GM06990 (cell line): ENCODE measurements around the gene WHRN.

ENCODE experiments used
- DNase-seq: peaks from one replicate; pipeline ENCODE4 v3.0.0-alpha.2; 2011; ENCODE audit not compliant: insufficient read length; ENCODE audit errors: extremely low read depth
- H3K27me3 ChIP-seq: replicated peaks from 2 replicates; pipeline ENCODE4 v1.6.0; 2011; ENCODE audit warnings: low read length; ENCODE audit not compliant: control insufficient read depth, insufficient read depth
- H3K36me3 ChIP-seq: 2 replicates; pipeline ENCODE4 v1.5.1; 2011; ENCODE audit warnings: low read length; ENCODE audit not compliant: control insufficient read depth, insufficient read depth
- H3K4me3 ChIP-seq: replicated peaks from 2 replicates; pipeline ENCODE4 v1.5.1; 2011; ENCODE audit warnings: low read depth, mild to moderate bottlenecking, control low read depth, low read length
- TF ChIP-seq, protein P1 (sequence below): IDR thresholded peaks from 2 replicates; pipeline ENCODE4 v1.5.1; 2011; ENCODE audit warnings: low read length, control low read depth, mild to moderate bottlenecking, inconsistent platforms; ENCODE audit not compliant: insufficient read depth, poor library complexity, severe bottlenecking

Gene WHRN

DNA sequence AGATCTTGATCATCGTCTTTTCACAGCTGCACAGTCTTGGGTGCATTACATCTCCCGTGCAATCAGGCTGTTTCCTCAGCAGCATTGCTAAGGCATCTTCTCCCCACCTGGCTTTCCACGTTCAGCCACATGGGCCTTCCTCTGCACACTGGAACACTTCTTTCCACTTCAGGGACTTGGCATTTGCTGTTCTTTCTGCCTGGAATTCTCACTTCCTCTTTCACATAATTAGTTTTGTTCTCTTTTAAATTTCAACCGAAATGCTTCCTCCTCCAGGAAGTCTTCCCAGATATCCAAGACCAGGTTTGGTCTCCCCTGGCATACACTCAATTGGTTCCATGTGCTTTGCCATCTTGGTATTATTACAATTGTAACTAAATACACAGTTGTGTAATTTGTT is 43.8 kb downstream of the WHRN start:
- Histone ChIP-seq H3K36me3 (no peaks in the 10 kb centered on the region), H3K27me3 (no peaks in the 10 kb centered on the region; the same call in 1 of the 2 replicates), H3K4me3 (no peak overlapping the region)
- no peak for DNase-seq
- TF ChIP-seq, protein P1, sequence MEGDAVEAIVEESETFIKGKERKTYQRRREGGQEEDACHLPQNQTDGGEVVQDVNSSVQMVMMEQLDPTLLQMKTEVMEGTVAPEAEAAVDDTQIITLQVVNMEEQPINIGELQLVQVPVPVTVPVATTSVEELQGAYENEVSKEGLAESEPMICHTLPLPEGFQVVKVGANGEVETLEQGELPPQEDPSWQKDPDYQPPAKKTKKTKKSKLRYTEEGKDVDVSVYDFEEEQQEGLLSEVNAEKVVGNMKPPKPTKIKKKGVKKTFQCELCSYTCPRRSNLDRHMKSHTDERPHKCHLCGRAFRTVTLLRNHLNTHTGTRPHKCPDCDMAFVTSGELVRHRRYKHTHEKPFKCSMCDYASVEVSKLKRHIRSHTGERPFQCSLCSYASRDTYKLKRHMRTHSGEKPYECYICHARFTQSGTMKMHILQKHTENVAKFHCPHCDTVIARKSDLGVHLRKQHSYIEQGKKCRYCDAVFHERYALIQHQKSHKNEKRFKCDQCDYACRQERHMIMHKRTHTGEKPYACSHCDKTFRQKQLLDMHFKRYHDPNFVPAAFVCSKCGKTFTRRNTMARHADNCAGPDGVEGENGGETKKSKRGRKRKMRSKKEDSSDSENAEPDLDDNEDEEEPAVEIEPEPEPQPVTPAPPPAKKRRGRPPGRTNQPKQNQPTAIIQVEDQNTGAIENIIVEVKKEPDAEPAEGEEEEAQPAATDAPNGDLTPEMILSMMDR, result no peak

DNA sequence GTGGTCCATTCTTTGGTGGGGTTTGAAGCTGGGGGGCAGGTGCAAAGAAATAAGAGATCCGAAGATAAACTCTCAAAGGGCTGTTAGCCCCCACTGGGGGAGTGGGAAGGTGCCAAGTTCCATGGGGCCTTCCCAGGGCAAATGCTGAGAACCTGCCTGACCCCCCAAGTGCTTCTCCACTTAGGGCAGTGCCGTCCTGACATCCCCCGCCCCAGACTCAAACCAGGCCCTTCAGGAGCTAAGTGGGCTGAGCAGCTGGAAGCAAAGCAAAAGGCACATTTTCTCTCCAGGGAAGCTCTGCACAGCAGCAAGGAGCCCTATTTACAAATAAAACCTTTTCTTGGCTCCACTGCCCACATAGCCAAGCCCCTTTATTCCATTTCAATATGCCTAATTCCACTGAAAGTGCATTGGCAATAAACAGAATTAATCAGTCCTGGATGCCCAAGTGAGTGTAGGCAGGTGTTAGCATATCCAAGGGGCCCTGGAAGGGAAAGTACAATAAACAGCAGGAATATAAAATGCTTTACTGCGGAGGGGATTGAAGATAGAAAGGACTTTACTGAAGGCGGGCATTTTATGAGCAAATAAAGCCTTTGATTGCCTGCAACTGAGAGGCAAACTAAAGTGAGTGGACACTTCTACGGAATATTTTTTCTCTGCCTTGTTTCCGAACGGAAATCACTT is 44.6 kb downstream of the WHRN start:
- no peaks in the 10 kb centered on the region for H3K36me3 ChIP-seq
- no peak for DNase-seq
- no peaks in the 10 kb centered on the region; the same call in 1 of the 2 replicates for H3K27me3 ChIP-seq
- TF ChIP-seq, protein P1, result no peak
- no peak overlapping the region for H3K4me3 ChIP-seq

DNA sequence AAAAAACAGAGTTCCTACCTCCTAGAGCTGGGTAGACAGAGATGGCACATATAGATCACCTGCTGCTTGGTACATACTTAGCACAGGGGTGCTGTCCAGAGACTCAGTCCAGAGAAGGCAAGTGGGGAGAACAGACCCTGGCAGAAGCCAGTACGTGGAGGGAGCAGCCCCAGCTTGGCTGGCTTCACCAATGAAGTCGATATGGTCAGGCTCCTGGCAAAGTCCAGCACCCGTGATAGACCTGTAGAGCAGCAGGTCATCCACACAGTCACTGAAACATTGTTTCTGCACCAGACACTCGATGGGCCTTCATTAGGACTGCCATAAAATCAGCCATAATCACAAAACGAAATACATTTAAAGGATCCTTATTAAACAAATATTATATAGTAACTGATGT is 45.8 kb downstream of the WHRN start:
- TF ChIP-seq, protein P1, result no peak
- no peaks in the 10 kb centered on the region; the same call in 1 of the 2 replicates for H3K27me3 ChIP-seq
- H3K4me3 ChIP-seq, result no peak overlapping the region
- no peaks in the 10 kb centered on the region for H3K36me3 ChIP-seq
- DNase-seq, result no peak

DNA sequence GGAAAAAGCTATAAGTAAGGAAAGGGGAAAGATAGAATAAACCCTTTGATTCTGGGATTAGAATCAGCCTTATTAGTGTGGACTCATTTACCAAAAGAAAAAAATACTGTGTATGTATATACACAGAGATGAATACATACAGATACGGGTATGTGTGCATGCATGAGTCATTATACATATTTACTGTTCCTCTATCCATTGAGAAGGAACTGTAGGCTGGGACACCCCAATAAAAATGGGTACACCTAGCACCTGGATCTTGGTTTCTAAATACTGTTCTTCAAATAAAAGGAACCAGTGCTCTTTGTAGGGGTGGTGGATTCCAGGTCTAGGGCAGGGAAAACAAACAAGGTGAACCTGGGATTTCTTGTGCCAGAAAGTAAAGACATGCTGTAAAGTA is 48.3 kb downstream of the WHRN start:
- TF ChIP-seq, protein P1, result no peak
- H3K4me3 ChIP-seq, result no peak overlapping the region
- no peak for DNase-seq
- H3K27me3 ChIP-seq, result no peaks in the 10 kb centered on the region; the same call in none of the 2 replicates
- no peaks in the 10 kb centered on the region for H3K36me3 ChIP-seq

DNA sequence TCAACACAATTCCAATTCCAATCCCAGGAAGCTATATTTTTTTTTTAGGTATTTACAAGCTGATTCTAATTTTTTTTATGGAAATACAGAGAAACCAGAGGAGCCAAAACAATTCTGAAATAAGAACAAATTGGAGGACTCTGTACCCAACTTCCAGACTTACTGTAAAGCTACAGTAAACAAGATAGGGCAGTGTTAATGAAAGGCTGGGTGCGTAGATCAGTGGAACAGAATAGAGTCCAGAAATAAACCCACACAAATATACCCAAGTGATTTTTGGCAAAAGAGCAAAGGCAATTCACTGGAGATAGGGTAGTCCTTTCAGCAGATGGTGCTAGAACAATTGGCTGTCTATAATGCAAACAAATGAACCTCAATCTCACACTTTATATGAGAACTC is 50.6 kb downstream of the WHRN start:
- DNase-seq, result no peak

More for the DNA sequence above, 50.6 kb downstream of the WHRN start:
- no peaks in the 10 kb centered on the region; the same call in none of the 2 replicates for H3K27me3 ChIP-seq
- H3K36me3 ChIP-seq, result no peaks in the 10 kb centered on the region
- TF ChIP-seq, protein P1, result no peak
- H3K4me3 ChIP-seq, result no peak overlapping the region
